ENCODE data around the gene ALOX12B.
"Not testable (repeated sequence)": the region's sequence is repeated elsewhere in the genome, so short reads cannot be mapped to it uniquely, and the experiment has no call there.

The ALOX12B gene

DNA sequence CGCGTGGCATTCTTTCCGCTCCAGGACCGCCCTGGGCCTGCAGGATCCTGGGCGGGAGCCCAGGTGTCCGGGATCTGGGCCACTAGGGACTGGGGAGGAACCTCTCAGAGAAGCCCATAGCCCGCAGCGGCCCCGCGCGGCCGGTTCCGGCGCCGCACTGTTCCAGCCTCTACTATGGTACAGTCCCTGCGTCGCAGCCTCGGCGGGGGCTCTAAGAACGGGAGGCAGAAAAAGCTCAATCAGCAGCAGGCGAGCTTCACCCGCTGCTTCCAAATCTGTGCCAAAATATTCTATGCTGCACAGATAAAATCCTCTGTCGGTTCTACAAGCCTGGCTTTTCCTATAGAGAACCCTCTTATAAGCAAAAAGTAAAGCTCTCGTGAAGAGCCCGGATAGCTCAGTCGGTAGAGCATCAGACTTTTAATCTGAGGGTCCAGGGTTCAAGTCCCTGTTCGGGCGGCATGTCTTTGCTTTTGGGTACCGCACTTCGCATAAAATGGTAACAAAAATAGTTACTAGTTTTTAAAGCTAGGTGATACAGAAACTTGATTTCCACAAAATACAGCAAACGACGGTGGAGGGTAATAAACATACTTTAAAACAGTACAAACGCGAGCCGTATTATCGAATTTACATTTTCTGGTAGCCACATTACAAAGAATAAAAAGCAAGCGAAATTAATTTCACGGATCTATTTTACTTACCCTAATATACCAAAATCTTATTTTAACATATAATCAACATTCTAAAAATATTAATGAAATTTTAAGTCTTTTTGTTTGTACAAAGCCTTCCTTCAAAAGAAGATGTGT, 31.5 kb upstream of the ALOX12B start:
- DNase-seq = peak; percentile 83

DNA sequence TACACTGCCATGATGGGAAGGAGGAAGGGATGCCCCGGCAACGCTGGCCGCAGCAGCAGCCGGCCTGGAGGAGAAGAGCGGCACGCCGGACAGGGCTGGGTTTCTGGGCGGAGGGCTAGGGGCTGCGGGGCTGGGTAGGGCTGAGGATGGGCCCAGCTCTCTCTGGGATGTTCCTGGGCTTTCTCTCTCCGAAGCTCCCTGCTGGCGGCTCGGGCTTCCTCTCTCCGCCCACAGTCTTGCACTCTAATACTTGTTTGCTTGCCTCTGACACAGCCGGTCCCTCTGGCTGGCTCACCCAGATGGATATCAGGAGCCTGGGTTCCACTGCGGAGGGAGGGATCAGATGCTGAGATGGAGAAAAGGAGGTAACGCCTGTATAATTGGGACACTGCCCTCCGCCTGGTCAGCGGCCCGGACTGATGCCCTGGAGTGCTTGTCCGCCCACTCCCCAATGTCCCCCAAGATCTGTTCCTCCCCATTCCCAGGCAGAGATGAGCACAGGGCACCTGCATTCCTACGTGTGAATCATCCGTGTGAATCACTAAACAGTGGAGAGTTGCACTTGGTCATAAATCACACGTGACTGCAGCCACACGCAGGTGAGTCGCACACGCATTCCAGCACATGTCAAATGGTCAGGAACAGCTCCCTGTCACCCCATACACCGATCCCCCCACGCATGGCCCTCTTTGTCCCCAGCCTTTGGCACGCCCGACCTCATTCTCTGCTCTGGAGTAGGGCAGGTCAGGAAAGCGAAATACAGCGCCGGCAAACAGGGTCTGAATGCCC, 30.7 kb upstream of the ALOX12B start, which contains the start of gene ALOXE3:
ALOXE3 (minus strand) TSS at position 535 of the 789 bp plus-strand sequence; CDS start at position 11, 524 bp downstream.
- DNase-seq = no peak

DNA sequence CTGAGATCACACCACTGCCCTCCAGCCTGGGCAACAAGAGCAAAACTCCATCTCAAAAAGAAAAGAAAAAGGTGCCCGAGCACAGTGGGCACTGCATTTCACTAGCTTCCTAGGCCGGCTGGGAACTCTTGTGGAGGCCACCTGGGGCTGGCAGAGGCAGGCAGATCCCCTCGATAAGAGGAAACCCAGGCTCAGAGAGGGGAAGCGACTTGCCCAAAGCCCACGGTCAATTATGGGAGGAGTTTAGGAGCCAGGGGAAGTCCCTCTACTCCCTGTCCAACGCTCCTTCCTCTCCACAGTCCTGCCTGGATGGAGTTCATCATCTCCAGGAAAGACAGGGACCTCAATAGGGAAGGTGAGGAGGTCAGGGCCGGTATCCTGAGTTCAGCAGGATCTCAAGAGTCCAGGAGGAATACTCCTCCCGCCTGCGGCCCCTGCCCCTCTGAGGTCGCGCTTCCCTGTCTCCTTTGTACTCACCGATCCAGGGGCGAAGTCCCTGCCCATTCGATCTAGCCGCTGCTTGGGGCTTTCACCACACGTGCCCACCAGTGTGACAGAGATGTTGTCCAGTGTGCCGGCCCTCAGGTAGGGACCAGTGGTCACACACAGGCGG, 30.0 kb upstream of the ALOX12B start:
- no peak for DNase-seq

DNA sequence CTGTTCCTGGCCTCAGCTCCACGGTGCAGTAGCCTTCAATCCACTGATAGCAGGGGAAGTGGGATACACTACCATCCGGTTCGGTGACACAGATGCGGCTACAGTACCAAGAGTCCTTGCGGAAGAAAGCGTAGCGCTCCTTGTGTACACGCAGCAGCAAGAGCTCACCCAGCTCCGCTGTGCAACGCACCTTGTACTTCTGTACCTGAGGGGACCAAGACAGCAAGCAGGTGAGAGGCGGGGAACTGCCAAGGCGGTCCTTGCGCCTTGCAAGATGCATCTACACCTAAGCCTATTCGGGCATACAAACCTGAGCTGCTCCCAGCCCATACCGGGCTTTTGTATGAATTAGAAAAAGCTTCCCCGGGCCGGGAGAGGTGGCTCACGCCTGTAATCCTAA, 29.3 kb upstream of the ALOX12B start:
- no peak for DNase-seq

DNA sequence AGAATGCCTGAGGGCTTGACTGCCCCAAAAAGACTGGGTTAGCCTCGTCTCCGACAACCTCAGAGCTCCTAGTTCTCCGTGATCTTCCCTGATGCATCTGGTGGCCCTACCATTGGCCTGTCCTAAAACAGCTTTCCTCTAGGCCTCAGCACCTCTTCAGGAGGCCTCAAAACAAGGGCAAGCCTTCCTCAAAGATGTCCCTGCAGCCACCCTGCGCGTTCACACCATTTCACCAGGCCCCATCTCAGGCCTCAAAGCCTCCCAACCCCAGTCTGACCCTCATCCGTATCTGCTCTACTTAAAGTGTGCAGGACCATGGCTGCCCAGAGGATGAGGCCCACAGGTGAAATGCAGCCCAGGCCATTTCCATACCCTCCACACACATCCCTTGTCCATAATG, 23.4 kb upstream of the ALOX12B start:
- DNase-seq = no peak

DNA sequence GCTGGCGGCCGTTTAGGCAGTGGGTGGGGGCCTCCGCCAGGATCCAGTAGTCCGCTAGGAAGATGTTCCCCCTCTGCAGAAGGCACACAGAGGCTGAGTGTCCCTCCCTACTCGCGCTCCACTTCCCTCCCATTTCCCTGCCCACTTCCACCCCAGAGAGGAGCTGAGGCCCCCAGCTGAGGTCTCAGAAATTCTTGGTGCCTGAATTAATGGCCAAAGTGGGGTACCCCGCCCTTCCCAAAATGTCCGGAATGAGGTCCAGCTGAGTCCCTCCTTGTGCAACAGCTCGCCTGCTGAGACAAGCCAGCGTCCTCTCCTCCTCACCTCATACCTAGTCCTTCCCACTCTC, 22.9 kb upstream of the ALOX12B start:
- no peak for DNase-seq

DNA sequence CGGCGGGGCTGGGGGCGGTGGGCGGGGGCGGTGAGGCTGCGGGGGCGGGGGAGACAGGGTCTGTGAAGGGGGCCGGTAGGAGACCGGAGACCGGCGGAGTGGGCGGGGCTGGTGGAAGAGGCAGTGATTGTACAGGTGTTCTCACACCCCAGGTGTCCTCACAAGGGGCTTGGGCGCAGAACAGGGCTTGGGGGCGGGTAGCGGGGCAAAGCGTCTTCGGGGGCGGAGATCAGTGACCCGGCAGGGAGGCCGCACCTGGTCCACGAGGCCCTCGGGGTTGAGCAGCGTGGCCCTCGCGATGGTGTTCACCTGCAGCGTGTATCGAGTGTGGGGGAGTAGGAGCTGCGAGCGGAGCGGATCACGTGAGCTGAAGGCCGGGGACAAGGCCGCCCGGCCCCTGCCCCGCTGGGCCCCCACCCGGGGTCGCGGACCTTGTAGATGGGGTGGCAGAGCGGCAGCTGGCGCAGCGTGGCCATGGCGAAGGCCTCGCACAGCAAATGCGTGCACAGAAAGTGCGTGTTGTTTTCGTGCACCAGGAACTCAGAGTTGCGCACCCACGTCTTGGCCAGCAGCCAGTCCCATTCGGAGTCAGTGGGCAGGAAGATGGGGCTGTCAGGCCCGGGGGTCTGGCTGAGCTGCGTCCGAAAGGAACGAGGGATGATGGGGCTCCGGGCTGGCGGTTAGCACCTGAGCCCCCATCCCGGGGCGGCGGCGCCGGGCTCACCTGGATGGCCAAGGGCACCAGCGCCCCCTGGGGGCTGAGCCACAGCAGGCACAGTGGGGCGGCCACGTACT, 22.3 kb upstream of the ALOX12B start:
- peak; percentile 76 for DNase-seq

DNA sequence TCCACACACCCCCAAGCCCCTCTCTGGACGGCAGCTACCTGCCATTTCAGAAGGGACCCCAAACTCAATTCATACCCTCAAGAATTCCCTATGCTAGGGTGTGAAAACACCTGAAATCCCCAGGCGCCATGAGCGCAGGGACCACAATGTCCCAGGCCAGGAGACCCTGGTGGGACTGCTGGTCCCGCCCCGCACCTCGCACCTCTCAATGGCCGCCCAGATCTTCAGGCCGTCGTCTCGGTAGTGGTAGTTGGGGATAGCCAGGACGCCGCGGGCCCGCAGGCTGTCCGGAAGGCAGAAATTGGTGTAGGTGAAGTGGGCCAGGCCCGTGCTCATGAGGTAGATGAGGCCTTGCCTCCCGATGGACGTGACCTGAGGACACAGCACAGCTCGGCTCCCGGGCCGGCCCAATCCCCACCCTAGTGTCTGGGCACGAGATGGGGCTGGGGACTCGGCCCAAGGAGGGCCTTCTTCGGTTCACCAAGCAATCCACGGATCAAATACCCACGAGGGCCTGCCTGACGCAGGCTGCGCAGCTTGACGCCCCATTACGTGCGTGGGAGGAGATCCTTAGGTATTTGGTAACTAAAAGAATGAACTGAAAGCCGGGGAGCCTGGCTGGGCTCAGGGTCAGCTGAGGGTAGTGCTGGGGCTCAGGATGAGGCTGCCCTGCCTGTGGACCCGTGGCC, 21.6 kb upstream of the ALOX12B start:
- DNase-seq = no peak

DNA sequence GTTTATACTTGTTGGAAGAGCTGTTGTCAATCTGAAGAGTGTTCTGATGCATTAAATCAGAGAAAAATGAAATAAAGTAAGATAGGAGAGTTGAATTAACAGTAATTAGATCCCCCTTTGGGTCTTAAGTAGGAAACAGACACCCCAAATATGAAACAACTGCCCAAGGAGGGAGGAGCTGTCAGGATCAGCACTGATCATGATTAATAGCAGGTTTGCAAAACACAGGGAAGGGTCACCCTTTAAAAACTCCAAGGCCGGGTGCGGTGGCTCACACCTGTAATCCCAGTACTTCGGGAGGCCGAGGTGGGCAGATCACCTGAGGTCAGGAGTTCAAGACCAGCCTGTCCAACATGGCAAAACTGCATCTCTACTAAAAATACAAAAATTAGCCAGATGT, 19.5 kb upstream of the ALOX12B start:
- DNase-seq = not testable (repeated sequence)

DNA sequence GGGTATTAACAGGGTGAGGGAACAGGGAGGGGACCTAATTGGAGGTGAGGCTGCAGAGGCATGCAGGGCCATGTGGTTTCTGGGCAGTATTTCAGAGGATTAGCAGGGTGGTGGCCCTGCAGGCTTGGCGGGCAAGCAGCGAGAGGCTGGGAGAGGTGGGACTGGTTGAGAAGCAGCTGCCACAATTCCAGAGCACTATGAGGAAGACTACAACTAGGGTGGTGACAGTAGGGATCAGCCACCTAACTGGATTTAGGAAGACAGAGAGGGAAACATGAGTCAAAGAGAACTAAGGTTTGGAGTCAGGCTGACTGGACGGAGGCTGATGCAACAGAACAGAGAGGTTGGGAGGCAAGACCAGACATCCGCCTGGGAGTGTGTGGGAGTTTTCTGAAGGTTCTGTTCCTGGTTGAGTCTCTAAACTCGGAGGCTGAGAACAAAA, 18.5 kb upstream of the ALOX12B start:
- no peak for DNase-seq

DNA sequence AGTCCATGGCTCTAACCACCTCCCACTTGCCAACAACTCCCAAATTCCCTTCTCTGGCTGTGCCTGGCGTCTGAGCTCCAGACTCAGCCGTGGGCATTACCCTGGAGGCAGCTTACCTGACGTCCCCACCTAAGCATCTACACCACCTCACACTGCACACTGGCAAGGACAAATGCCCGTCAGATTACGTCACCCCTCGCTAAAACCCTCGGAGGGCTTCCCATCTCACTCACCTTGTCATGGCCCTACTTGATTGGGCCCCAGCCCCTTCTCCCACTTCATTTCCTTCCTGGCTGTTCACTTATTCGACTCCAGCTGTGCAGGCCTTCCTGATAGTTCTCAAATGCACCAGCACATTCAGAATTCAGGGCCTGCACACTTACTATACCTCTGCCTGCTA, 17.4 kb upstream of the ALOX12B start:
- DNase-seq = no peak

DNA sequence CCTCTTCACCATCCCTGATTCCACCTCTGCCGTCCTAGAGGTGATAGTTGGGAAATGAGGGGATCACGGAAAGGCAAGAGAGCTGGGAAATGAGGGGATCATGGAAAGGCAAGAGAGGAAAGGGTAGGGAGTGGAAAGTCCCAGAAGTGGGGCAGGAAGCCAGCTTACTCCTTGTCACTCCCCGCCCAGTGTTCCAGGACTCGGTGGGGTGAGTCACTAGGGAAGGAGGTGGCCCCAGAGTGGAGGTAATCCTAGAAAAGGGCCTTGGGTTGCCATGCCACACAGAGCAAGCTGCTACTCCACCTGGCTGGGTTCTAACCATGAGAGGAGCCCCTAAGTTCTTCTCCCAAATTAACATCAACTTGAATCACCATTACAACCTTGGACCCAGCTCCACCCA, 16.0 kb upstream of the ALOX12B start:
- DNase-seq = no peak

DNA sequence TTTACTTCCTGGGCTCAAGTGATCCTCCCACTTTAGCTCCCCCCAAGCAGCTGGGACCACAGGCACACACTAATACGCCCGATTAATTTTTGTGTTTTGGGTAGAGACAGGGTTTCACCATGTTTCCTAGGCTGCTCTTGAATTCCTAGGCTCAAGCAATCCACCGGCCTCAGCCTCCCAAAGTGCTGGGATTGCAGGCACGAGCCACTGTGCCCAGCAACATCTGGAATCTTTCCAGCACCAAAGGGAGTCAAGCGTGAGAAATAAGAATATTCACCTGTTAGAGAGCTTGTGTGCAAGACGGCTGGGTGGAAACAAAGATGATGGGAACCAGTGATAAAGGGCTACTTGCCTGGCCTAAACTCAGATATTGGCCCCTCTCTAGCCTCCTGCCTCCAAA, 14.2 kb upstream of the ALOX12B start:
- DNase-seq = no peak

DNA sequence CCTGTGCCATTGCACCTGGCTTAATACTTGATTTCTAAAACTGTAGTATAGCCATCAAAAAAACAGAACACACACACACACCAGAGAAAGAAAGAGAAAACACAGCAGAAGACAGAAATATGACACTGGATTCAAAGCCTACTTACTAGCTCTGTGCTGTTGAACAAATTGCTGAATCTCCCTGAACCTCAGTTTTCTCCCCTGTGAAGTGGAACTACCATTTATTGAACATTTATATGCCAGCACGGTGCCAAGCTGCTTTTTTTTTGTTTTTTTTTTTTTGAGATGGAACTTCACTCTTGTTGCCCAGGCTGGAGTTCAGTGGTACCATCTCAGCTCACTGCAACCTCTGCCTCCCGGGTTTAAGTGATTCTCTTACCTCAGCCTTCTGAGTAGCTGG, 13.2 kb upstream of the ALOX12B start:
- DNase-seq = no peak

DNA sequence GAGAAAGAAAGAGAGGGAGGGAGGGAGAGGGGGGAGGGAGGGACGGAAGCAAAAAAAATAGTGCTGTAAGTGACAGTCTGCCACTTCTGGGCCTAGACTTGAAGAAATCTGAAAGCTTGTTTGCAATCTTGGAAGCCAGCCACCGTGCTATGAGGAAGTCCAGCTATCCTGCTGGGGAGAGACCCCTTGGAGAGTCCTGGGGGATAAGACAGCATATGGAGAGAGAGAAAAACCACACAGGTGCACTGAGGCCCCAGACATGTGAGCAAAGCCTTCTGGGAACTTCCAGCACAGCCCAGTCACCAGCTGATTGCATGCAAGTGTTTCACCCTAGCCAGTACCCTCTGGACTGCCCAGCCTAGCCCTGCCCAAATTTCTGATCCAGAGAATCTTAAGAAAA, 12.6 kb upstream of the ALOX12B start:
- DNase-seq = no peak

DNA sequence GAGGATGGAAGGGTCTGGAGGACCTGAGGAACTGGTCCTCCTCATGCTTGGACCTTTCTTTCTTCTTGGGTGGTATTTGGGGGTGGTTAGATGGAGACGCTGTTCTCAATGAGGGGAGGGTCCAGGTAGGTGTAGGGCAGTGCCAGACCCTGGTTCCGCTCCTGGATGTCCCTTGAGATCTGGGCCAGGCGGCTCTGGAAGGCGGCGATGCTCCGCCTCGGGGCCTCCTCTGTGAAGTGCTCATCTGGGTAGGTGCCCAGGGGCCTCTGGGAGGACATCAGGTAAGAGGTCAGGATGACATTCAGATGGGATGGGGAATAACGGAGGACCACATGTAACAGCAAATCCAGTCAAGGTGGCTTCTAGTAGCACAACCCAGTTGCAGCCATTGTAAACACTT, 9.0 kb upstream of the ALOX12B start:
- no peak for DNase-seq

DNA sequence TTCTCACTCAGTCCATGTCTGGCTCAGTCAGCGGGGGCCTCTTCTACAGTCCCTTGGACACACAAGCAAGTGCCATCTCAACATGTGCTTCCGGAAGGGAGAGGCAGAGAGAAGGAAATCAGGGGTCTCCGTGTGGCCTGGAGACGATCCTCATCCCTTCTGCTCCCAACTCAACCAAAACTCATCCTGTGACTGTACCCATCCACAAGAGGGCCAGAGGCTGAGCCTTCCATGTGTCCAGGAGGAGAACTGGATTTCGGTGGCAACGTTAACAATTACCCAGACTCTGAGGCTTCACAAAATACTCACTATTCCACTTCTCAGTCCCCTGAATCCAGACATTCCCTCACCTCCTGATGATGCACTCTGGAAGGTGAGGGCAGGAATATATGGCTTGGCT, 7.8 kb upstream of the ALOX12B start:
- DNase-seq = no peak

DNA sequence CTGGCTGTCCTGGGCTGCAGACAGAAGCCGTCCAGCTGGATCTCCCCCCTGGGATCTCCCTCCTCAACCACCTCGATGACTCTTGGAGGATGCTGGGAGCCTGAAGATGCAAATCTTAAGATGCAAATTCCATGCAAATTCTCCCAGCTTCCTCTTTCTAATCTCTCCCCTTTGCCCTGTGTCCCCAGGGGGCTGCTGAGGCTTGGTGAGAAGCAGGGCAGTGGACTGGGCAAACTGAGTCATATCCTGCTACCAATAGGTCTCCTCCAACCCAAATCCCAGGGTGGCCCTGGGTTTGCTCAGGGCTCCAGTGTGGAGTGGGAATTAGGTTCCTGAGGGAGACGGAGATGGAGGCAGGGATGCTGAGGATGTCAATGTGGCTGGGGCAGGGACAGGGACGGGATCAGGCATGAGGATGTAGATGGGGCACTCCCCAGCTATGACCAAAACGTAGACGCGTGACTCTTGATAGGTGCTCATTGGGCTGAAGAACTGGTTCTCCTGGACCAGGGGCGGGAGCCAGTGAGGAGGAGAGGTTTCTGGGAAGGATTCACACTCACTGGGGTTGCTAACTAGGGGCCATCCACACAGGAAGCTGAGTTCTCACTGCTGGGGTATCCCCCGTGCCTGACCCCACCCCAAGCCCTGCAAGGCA, 3.6 kb upstream of the ALOX12B start:
- peak; percentile 46 for DNase-seq

DNA sequence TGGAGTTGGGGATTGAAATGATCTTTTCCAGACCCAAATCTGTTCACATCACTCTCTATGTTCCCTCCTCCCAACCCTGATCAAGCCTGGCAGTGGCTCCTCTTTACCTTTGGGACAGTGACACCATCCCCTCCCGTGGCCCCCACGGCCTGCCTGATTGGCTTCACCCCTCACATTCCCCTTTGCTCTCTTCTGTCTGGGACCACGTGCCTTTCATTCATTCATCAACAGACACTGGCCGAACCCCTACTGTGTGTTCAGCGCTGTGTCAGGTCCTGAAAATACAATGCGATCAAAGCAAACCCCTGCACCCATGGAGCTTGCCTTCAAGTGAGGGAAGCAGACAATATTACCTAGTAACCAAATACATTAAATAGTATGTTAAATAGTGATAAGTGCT, 2.2 kb upstream of the ALOX12B start:
- DNase-seq = no peak

DNA sequence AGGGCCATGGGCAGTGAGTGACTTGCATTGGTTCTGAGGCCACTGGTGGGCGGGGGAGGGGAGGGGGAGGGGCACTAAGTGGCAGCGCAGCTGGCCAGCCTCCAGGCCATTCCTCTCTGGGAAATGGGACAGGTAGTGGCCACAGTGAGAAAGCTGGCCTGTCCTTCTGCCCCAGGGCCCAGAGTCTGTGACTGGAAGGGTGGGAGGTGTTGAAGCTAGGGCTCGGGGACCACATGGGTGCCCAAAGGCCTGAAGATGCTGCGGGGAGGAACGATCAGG, 375 bp upstream of the ALOX12B start:
- no peak for DNase-seq

DNA sequence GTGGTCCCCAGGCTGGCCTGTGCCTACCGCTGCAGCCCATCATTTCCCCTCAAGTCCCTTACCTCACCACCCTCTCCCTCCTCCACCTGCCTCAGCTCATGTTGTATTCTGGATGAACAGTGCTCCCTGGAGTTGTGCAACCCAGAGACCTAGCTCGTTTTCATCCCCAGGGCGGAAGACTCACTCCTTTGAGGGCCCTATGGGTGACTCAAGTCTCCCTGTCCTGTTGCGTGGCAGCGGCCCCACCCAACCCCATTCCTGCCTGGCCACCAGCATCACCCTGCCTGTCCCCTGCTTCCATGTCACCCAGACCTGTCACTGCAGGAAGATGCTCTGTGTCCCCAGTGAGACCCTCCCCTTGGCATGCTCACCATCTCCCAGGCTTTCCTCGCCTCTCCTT, 3.3 kb downstream of the ALOX12B start:
- no peak for DNase-seq

DNA sequence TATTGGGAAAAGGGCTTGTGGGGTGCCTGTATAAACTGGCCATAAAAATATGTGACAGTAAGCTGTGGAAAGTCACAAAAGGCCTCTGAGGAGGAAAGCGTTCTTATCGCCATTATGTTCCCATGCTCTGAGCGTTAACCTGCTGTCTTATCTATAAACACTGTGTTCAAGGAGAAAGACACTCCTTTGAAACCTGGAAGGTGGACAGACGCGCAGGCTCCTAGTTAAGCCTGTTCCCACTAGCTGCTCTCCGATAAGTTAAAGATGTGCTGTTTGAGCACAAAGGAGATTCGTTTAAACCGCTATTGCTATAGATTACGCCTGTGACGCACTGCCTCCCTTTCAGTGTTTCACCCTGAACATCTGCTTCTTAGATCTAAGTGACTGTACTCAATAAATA, 5.2 kb downstream of the ALOX12B start:
- no peak for DNase-seq
